Activated CD8-positive, alpha-beta memory T cell treated with anti-CD3 and anti-CD28 coated beads, Interleukin-2, amount 50 U/mL, for 24 hours (primary cell): ENCODE data around the gene SELENOS.
"Not testable (repeated sequence)": the region's sequence is repeated elsewhere in the genome, so short reads cannot be mapped to it uniquely, and the experiment has no call there.

Source experiments
- DNase-seq: peaks from one replicate; pipeline ENCODE4 v3.0.0-alpha.2; 2020; ENCODE audit errors: extremely low read depth

SELENOS gene

GRCh38 chr15:101309436-101310160 lies 32.3 kb upstream of the SELENOS start:
- DNase-seq = no peak

- DNase-seq = no peak
Measured at GRCh38 chr15:101308604-101309435, 31.5 kb upstream of the SELENOS start.

GRCh38 chr15:101307897-101308603 lies 30.8 kb upstream of the SELENOS start:
- DNase-seq = no peak

GRCh38 chr15:101307048-101307896 lies 30.0 kb upstream of the SELENOS start:
- DNase-seq = no peak

GRCh38 chr15:101306341-101307047 lies 29.2 kb upstream of the SELENOS start:
- no peak for DNase-seq

- DNase-seq = no peak
Measured at GRCh38 chr15:101305820-101306255, 28.6 kb upstream of the SELENOS start.

- DNase-seq = no peak
Measured at GRCh38 chr15:101303408-101303807, 26.1 kb upstream of the SELENOS start.

GRCh38 chr15:101296418-101297405 lies 19.4 kb upstream of the SELENOS start:
- DNase-seq = no peak

- no peak for DNase-seq
Measured at GRCh38 chr15:101295607-101296161, 18.4 kb upstream of the SELENOS start.

GRCh38 chr15:101294731-101295606 lies 17.7 kb upstream of the SELENOS start, which contains the start of gene SNRPA1:
Gene SNRPA1, minus strand, starts transcription at chr15:101295248. Its CDS starts 70 bp downstream, at chr15:101295178.
- peak; percentile 93 for DNase-seq

- DNase-seq = no peak
Measured at GRCh38 chr15:101293122-101293521, 15.8 kb upstream of the SELENOS start.

- DNase-seq = no peak
Measured at GRCh38 chr15:101288905-101289513, 11.7 kb upstream of the SELENOS start.

- DNase-seq = not testable (repeated sequence)
Measured at GRCh38 chr15:101287342-101287741, 10.1 kb upstream of the SELENOS start.

GRCh38 chr15:101286471-101287114 lies 9.3 kb upstream of the SELENOS start:
- no peak for DNase-seq

GRCh38 chr15:101283931-101284330 lies 6.6 kb upstream of the SELENOS start:
- no peak for DNase-seq

- no peak for DNase-seq
Measured at GRCh38 chr15:101280007-101280406, 2.7 kb upstream of the SELENOS start.

GRCh38 chr15:101277943-101278564 lies 769 bp upstream of the SELENOS start:
- DNase-seq = no peak
